K562 (cell line): ENCODE data around the gene TLX2. TPM values are rescaled to one million over a fixed set of nuclear protein-coding genes. Genes with fewer than 3 reads are reported as not detected.

Experiments used
- BCL6 ChIP-seq: fragments of 250-450 bp; sonication (Bioruptor Pico); IDR thresholded peaks from 2 replicates; pipeline ENCODE4 v1.4.0; 2020
- C11orf30 ChIP-seq: fragments of 450-650 bp; IDR thresholded peaks from 2 replicates; pipeline ENCODE4 v1.6.1; 2016; ENCODE audit warnings: low read depth, mild to moderate bottlenecking
- COPS2 ChIP-seq: fragments of 450-650 bp; conservative IDR thresholded peaks from 2 replicates; pipeline ENCODE4 v1.6.1; 2016; ENCODE audit warnings: mild to moderate bottlenecking, moderate library complexity
- CREB5 ChIP-seq: fragments of 250-450 bp; sonication (Bioruptor Pico); IDR thresholded peaks from 2 replicates; pipeline ENCODE4 v1.5.0; 2020; ENCODE audit warnings: mild to moderate bottlenecking
- DIDO1 ChIP-seq: fragments of 450-650 bp; IDR thresholded peaks from 2 replicates; pipeline ENCODE4 v1.6.1; 2016; ENCODE audit warnings: low read depth, missing biosample characterization, missing genetic modification characterization
- ETV5 ChIP-seq: sonication (generic); formaldehyde crosslinking; IDR thresholded peaks from 2 replicates; pipeline ENCODE4 v1.4.0; 2020; ENCODE audit warnings: low read depth, mild to moderate bottlenecking, missing genetic modification reagents
- FOXO4 ChIP-seq: fragments of 450-650 bp; formaldehyde crosslinking; IDR thresholded peaks from 2 replicates; pipeline ENCODE4 v1.4.0; 2020; ENCODE audit warnings: mild to moderate bottlenecking, moderate library complexity
- MCM5 ChIP-seq: fragments of 450-650 bp; IDR thresholded peaks from 2 replicates; pipeline ENCODE4 v1.6.1; 2016; ENCODE audit warnings: low read depth
- MTF1 ChIP-seq: fragments of 250-450 bp; sonication (Bioruptor Pico); IDR thresholded peaks from 2 replicates; pipeline ENCODE4 v1.9.0; 2021; ENCODE audit warnings: moderate library complexity, mild to moderate bottlenecking, inconsistent platforms, borderline replicate concordance
- MXI1 ChIP-seq: IDR thresholded peaks from 2 replicates; pipeline ENCODE4 v1.6.1; 2011; ENCODE audit warnings: low read depth, mild to moderate bottlenecking, improper control_type of control experiment, low read length
- PHF21A ChIP-seq: fragments of 450-650 bp; IDR thresholded peaks from 2 replicates; pipeline ENCODE4 v1.6.1; 2017; ENCODE audit warnings: low read depth, borderline replicate concordance
- SETDB1 ChIP-seq: IDR thresholded peaks from one replicate; pipeline ENCODE4 v1.6.1; 2012; ENCODE audit warnings: low read length, control low read depth, inconsistent platforms
- STAT5A ChIP-seq: IDR thresholded peaks from 2 replicates; pipeline ENCODE4 v1.6.1; 2012; ENCODE audit warnings: low read length, inconsistent platforms, borderline replicate concordance
- TBL1XR1 ChIP-seq, 2 experiments: IDR thresholded peaks; 2 replicates each; pipeline ENCODE4 v1.6.1; 2012; ENCODE audit warnings: improper control_type of control experiment in 2 of 2, low read length in 2 of 2, mild to moderate bottlenecking in 1 of 2
- TCFL5 ChIP-seq: fragments of 250-450 bp; sonication (Bioruptor Pico); conservative IDR thresholded peaks from 2 replicates; pipeline ENCODE4 v1.6.1; 2021; ENCODE audit warnings: mild to moderate bottlenecking, moderate library complexity, matching md5 sums
- ZNF253 ChIP-seq: fragments of 250-450 bp; sonication (Bioruptor Pico); conservative IDR thresholded peaks from 2 replicates; pipeline ENCODE4 v1.6.1; 2021; ENCODE audit warnings: mild to moderate bottlenecking
- ZNF644 ChIP-seq: fragments of 200-800 bp; sonication (Bioruptor generic); IDR thresholded peaks from 2 replicates; pipeline ENCODE4 v1.6.1; 2016; ENCODE audit warnings: low read depth, missing genetic modification characterization, missing compliant biosample characterization
- ZNF699 ChIP-seq: fragments of 250-450 bp; sonication (Bioruptor Pico); IDR thresholded peaks from 2 replicates; pipeline ENCODE4 v1.8.0; 2021; ENCODE audit warnings: mild to moderate bottlenecking, moderate library complexity; ENCODE audit not compliant: insufficient replicate concordance
- polyA plus RNA-seq, 8 experiments: library from polyadenylated mRNA; depleted of rRNA in 4 of 8; stranded (reverse) in 5 of 8; unstranded in 3 of 8; fragments of >200 nt; fragmentation: Nextera tagmentation in 2 of 8; fragmentation: Illumina TruSeq in 1 of 8; extraction: Ambion mirVana in 2 of 8; extraction: Trizol in 1 of 8; gene quantifications; 2 replicates each; pipeline versions ENCODE4 v1.2.1 to v1.2.3, GENCODE V29; 2011 to 2014; ENCODE audit warnings: inconsistent platforms in 1 of 8, missing spikeins in 1 of 8
- total RNA-seq, 7 experiments: library from RNA; depleted of rRNA in 6 of 7; stranded (reverse); fragments of >200 nt in 6 of 7; fragmentation: Illumina TruSeq in 2 of 7; extraction: Trizol in 2 of 7; gene quantifications; 2 replicates each; pipeline versions ENCODE4 v1.2.1 to v1.2.3, GENCODE V29; 2011 to 2021; ENCODE audit warnings: low replicate concordance in 1 of 7
- TF ChIP-seq, protein P1 (sequence below): fragments of 250-450 bp; sonication (Bioruptor Pico); IDR thresholded peaks from 2 replicates; pipeline ENCODE4 v1.8.0; 2022; ENCODE audit warnings: inconsistent platforms
- TF ChIP-seq, protein P2 (sequence below): IDR thresholded peaks from 3 replicates; pipeline ENCODE4 v1.6.1; 2011; ENCODE audit warnings: borderline replicate concordance, mild to moderate bottlenecking; ENCODE audit not compliant: insufficient read length, insufficient read depth
- TF ChIP-seq, protein P3 (sequence below), 3 experiments: IDR thresholded peaks in 2 of 3; conservative IDR thresholded peaks in 1 of 3; 2 replicates each; pipeline ENCODE4 v1.5.1; 2011 to 2012; ENCODE audit warnings: low read length in 3 of 3, mild to moderate bottlenecking in 3 of 3, control low read depth in 2 of 3, improper control_type of control experiment in 1 of 3, inconsistent platforms in 1 of 3, low read depth in 1 of 3, mixed read lengths in 1 of 3, moderate library complexity in 1 of 3; ENCODE audit not compliant: insufficient read depth in 2 of 3

Gene TLX2
- total and polyA plus RNA-seq, 9 of the 15 experiments (the other 6 are each of a cell fraction or from before 2014, with no cell fraction given), result not detected

GRCh38 chr2:74507145-74507925, 6.9 kb upstream of the TLX2 start, which contains the start of gene PCGF1 (continued):
- TF ChIP-seq MXI1 (peak; percentile 93), PHF21A (peak; percentile 13; the same call in 1 of the 2 replicates), MTF1 (CRISPR knock-in tag) (no peak), C11orf30 (peak; percentile 66), SETDB1 (no peak), ETV5 (CRISPR knock-in tag) (peak; percentile 67), MCM5 (no peak), ZNF644 (no peak), ZNF699 (no peak), CREB5 (CRISPR knock-in tag) (no peak), STAT5A (no peak), DIDO1 (tag) (no peak), TCFL5 (CRISPR knock-in tag) (no peak), ZNF253 (no peak), TBL1XR1 (IDR thresholded peaks at IDR 0.05; ENCODE audit: low read length in 2 of 2) (peak in 1 of 2 experiments; percentile 30; a peak in 2 of 4 replicates), FOXO4 (CRISPR knock-in tag) (no peak), COPS2 (no peak), BCL6 (CRISPR knock-in tag) (no peak)
- TF ChIP-seq, protein P1, sequence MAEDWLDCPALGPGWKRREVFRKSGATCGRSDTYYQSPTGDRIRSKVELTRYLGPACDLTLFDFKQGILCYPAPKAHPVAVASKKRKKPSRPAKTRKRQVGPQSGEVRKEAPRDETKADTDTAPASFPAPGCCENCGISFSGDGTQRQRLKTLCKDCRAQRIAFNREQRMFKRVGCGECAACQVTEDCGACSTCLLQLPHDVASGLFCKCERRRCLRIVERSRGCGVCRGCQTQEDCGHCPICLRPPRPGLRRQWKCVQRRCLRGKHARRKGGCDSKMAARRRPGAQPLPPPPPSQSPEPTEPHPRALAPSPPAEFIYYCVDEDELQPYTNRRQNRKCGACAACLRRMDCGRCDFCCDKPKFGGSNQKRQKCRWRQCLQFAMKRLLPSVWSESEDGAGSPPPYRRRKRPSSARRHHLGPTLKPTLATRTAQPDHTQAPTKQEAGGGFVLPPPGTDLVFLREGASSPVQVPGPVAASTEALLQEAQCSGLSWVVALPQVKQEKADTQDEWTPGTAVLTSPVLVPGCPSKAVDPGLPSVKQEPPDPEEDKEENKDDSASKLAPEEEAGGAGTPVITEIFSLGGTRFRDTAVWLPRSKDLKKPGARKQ (CRISPR knock-in tag), result no peak
- TF ChIP-seq, protein P2, sequence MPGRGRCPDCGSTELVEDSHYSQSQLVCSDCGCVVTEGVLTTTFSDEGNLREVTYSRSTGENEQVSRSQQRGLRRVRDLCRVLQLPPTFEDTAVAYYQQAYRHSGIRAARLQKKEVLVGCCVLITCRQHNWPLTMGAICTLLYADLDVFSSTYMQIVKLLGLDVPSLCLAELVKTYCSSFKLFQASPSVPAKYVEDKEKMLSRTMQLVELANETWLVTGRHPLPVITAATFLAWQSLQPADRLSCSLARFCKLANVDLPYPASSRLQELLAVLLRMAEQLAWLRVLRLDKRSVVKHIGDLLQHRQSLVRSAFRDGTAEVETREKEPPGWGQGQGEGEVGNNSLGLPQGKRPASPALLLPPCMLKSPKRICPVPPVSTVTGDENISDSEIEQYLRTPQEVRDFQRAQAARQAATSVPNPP, result no peak
- TF ChIP-seq, protein P3, sequence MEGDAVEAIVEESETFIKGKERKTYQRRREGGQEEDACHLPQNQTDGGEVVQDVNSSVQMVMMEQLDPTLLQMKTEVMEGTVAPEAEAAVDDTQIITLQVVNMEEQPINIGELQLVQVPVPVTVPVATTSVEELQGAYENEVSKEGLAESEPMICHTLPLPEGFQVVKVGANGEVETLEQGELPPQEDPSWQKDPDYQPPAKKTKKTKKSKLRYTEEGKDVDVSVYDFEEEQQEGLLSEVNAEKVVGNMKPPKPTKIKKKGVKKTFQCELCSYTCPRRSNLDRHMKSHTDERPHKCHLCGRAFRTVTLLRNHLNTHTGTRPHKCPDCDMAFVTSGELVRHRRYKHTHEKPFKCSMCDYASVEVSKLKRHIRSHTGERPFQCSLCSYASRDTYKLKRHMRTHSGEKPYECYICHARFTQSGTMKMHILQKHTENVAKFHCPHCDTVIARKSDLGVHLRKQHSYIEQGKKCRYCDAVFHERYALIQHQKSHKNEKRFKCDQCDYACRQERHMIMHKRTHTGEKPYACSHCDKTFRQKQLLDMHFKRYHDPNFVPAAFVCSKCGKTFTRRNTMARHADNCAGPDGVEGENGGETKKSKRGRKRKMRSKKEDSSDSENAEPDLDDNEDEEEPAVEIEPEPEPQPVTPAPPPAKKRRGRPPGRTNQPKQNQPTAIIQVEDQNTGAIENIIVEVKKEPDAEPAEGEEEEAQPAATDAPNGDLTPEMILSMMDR (IDR thresholded peaks at IDR 0.05 in 2 of 3, conservative IDR thresholded peaks at IDR 0.05 in 1 of 3; ENCODE audit: insufficient read depth in 2 of 3, low read depth in 1 of 3, low read length in 3 of 3), result peak; percentile 42 to 57 (median 54); a peak in 5 of 6 replicates
